HepG2 (cell line): Measurements from ENCODE around the gene ACVR2A. TPM values are rescaled to one million over a fixed set of nuclear protein-coding genes. Genes with fewer than 3 reads are reported as not detected.

Experiments
- AGO2 ChIP-seq: fragments of 200-400 bp; formaldehyde crosslinking; optimal IDR thresholded peaks from 2 replicates; pipeline ENCODE3; 2017; ENCODE audit warnings: mild to moderate bottlenecking, low read depth, low read length, moderate library complexity
- AHDC1 ChIP-seq: sonication (generic); formaldehyde crosslinking; IDR thresholded peaks from 2 replicates; pipeline ENCODE4 v1.5.1; 2020; ENCODE audit warnings: mild to moderate bottlenecking, missing genetic modification reagents, borderline replicate concordance
- CERS6 ChIP-seq: sonication (generic); formaldehyde crosslinking; IDR thresholded peaks from 2 replicates; pipeline ENCODE4 v1.5.0; 2020; ENCODE audit warnings: missing genetic modification reagents
- FOXK2 ChIP-seq: fragments of 450-650 bp; IDR thresholded peaks from 2 replicates; pipeline ENCODE4 v1.6.1; 2016
- GFI1 ChIP-seq: sonication (generic); formaldehyde crosslinking; IDR thresholded peaks from 2 replicates; pipeline ENCODE4 v1.5.0; 2020; ENCODE audit warnings: missing genetic modification reagents, mild to moderate bottlenecking, borderline replicate concordance
- HIVEP1 ChIP-seq: sonication (generic); formaldehyde crosslinking; IDR thresholded peaks from 2 replicates; pipeline ENCODE4 v1.4.0; 2020; ENCODE audit warnings: mild to moderate bottlenecking, missing genetic modification reagents
- KLF9 ChIP-seq: IDR thresholded peaks from 2 replicates; pipeline ENCODE4 v1.6.1; 2016; ENCODE audit warnings: low read depth
- MAZ ChIP-seq, 2 experiments: sonication (generic) in 1 of 2; formaldehyde crosslinking in 1 of 2; IDR thresholded peaks; 2 replicates each; pipeline versions ENCODE4 v1.5.0 to v1.6.1; 2012 to 2020; ENCODE audit warnings: low read depth in 2 of 2, mild to moderate bottlenecking in 2 of 2, borderline replicate concordance in 1 of 2, improper control_type of control experiment in 1 of 2, low read length in 1 of 2, missing genetic modification reagents in 1 of 2, moderate library complexity in 1 of 2
- PHF20 ChIP-seq: sonication (generic); formaldehyde crosslinking; IDR thresholded peaks from 2 replicates; pipeline ENCODE4 v1.5.0; 2020; ENCODE audit warnings: mild to moderate bottlenecking, missing genetic modification reagents
- POLR2A ChIP-seq, 2 experiments: IDR thresholded peaks; 2 replicates each; pipeline ENCODE4 v1.6.1; 2011; ENCODE audit warnings: low read depth in 2 of 2, low read length in 2 of 2, mild to moderate bottlenecking in 1 of 2, moderate library complexity in 1 of 2; ENCODE audit not compliant: insufficient read depth in 1 of 2
- PRDM15 ChIP-seq: sonication (generic); formaldehyde crosslinking; IDR thresholded peaks from 2 replicates; pipeline ENCODE4 v1.4.0; 2020; ENCODE audit warnings: missing genetic modification reagents
- PRPF4 ChIP-seq: fragments of 200-400 bp; formaldehyde crosslinking; IDR thresholded peaks from 2 replicates; pipeline ENCODE4 v1.6.1; 2016; ENCODE audit warnings: low read length, low read depth; ENCODE audit not compliant: poor library complexity, severe bottlenecking
- SRF ChIP-seq: IDR thresholded peaks from 2 replicates; pipeline ENCODE4 v1.6.1; 2011; ENCODE audit warnings: mild to moderate bottlenecking, low read depth, low read length, moderate library complexity
- TAF1 ChIP-seq: sonication (generic); formaldehyde crosslinking; IDR thresholded peaks from 2 replicates; pipeline ENCODE4 v1.4.0; 2020; ENCODE audit warnings: missing genetic modification reagents
- ZFP1 ChIP-seq: IDR thresholded peaks from 2 replicates; pipeline ENCODE4 v1.6.1; 2016
- ZNF317 ChIP-seq: sonication (generic); formaldehyde crosslinking; IDR thresholded peaks from 2 replicates; pipeline ENCODE4 v1.5.0; 2020; ENCODE audit warnings: mild to moderate bottlenecking, missing genetic modification reagents
- ZNF337 ChIP-seq: sonication (generic); formaldehyde crosslinking; IDR thresholded peaks from 2 replicates; pipeline ENCODE4 v1.5.1; 2020; ENCODE audit warnings: missing genetic modification reagents, low read depth, mild to moderate bottlenecking, borderline replicate concordance
- ZNF607 ChIP-seq: sonication (generic); formaldehyde crosslinking; IDR thresholded peaks from 2 replicates; pipeline ENCODE4 v1.5.1; 2020; ENCODE audit warnings: missing genetic modification reagents, mild to moderate bottlenecking, borderline replicate concordance
- ZNF713 ChIP-seq: sonication (generic); formaldehyde crosslinking; IDR thresholded peaks from 2 replicates; pipeline ENCODE4 v1.4.0; 2020; ENCODE audit warnings: mild to moderate bottlenecking, missing genetic modification reagents
- polyA plus RNA-seq, 8 experiments: library from polyadenylated mRNA; depleted of rRNA in 3 of 8; stranded (reverse) in 7 of 8; unstranded in 1 of 8; fragments of >200 nt; fragmentation: Illumina TruSeq in 4 of 8; extraction: Trizol in 4 of 8; gene quantifications; 2 replicates each; pipeline versions ENCODE4 v1.2.1 to v1.2.3, GENCODE V29; 2011 to 2016; ENCODE audit warnings: low read depth in 4 of 8, missing spikeins in 1 of 8, mixed read lengths in 1 of 8; ENCODE audit not compliant: insufficient read depth in 1 of 8
- total RNA-seq, 5 experiments: library from RNA; depleted of rRNA; stranded (reverse); fragments of >200 nt; fragmentation: Illumina TruSeq; extraction: Trizol; gene quantifications; 2 replicates each; pipeline ENCODE4 v1.2.3, GENCODE V29; 2016; ENCODE audit warnings: low read depth in 1 of 5

The ACVR2A gene
- total and polyA plus RNA-seq, 2 of the 13 experiments (the other 11 are each of a cell fraction or from before 2014, with no cell fraction given) = 8.3 to 18.0 TPM

- TF ChIP-seq PHF20 (peak; percentile 25), TAF1 (CRISPR knock-in tag) (peak; percentile 76), ZNF337 (CRISPR knock-in tag) (no peak), SRF (no peak), ZFP1 (CRISPR knock-in tag) (no peak), CERS6 (CRISPR knock-in tag) (no peak), HIVEP1 (CRISPR knock-in tag) (peak; percentile 83; the same call in 1 of the 2 replicates), ZNF713 (no peak), MAZ (IDR thresholded peaks at IDR 0.05; ENCODE audit: borderline replicate concordance, low read depth, low read length) (peak; percentile 62; the same call in 1 of the 2 replicates), MAZ (CRISPR knock-in tag; IDR thresholded peaks at IDR 0.05; ENCODE audit: low read depth) (peak; percentile 80), PRDM15 (peak; percentile 97), FOXK2 (no peak), PRPF4 (no peak), AGO2 (peak; percentile 91), AHDC1 (CRISPR knock-in tag) (no peak), GFI1 (no peak; the same call in 1 of the 2 replicates), ZNF607 (CRISPR knock-in tag) (peak; percentile 86; the same call in 1 of the 2 replicates), KLF9 (CRISPR knock-in tag) (no peak), POLR2A (IDR thresholded peaks at IDR 0.05; ENCODE audit: insufficient read depth in 1 of 2, low read depth in 2 of 2, low read length in 2 of 2) (peak; percentile 65 to 86; a peak in 3 of 4 replicates), ZNF317 (CRISPR knock-in tag) (peak; percentile 69; the same call in 1 of the 2 replicates)
These were observed 749 bp upstream of the ACVR2A start (continued) for GRCh38 chr2:147843864-147844696.
